GM19372 (cell line): ENCODE results near the gene KIFC1.

Source experiments
- ATAC-seq: cut with Tn5 transposase; IDR thresholded peaks from one replicate; pipeline ENCODE4 v1.9.1; 2021; ENCODE audit warnings: mild to moderate bottlenecking, low read depth, moderate library complexity; ENCODE audit not compliant: unreplicated experiment

Gene KIFC1

DNA sequence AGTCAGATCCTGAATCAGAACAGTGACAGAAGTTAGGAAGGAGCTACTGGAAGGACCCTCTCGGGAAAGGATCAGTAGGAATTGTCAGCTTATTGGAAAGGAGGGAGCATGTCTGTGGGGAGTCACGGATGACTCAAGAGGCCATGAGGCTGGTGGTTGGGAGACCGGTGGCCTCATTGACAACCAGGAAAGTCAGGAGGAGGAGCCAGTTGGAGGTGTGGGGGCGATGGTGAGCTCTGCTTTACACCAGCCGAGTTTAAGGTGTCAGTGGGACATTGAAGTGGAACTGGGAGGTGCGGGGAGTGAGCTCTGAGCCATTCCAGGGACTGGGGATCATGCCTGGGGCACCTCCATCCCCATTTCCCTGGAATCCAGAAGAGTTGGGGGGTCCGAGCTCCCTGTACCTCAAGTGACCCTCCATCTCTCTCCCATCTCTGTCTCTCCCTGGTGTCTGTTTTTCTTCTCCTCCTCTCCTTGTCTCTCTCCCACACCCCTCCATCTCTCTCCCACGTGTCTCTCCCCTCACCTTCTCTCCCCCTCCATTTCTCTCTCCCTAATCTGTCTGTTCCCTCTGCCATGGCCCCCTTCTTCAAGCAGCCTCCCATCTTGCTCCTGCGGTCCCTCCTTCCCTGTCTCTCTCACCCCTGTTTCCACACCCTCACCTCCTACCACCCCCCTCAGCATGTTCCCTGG lies 48.5 kb downstream of the KIFC1 start:
- ATAC-seq: no peak

DNA sequence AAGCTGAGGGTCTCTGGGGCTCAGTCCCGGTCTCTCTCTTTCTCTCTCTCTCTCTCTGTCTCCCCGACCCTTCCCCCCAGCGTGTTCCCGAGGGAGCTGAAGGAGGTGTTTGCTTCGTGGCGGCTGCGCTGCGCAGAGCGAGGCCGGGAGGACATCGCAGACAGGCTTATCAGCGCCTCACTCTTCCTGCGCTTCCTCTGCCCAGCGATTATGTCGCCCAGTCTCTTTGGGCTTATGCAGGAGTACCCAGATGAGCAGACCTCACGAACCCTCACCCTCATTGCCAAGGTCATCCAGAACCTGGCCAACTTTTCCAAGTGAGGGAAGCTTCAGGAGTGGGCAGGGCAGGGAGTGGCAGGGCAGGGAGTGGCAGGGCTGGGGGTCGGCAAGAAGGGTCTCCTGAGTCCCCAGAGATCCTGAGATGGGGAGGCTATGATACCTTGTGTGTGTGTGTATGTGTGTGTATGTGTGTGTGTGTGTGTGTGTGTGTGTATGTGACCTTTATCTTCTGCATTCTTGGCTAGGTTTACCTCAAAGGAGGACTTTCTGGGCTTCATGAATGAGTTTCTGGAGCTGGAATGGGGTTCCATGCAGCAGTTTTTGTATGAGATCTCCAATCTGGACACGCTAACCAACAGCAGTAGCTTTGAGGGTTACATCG lies 49.2 kb downstream of the KIFC1 start:
- ATAC-seq: no peak

- ATAC-seq: no peak
Measured at GRCh38 chr6:33441457-33441856, 49.8 kb downstream of the KIFC1 start.

- no peak for ATAC-seq
Measured at GRCh38 chr6:33442283-33442682, 50.7 kb downstream of the KIFC1 start.

DNA sequence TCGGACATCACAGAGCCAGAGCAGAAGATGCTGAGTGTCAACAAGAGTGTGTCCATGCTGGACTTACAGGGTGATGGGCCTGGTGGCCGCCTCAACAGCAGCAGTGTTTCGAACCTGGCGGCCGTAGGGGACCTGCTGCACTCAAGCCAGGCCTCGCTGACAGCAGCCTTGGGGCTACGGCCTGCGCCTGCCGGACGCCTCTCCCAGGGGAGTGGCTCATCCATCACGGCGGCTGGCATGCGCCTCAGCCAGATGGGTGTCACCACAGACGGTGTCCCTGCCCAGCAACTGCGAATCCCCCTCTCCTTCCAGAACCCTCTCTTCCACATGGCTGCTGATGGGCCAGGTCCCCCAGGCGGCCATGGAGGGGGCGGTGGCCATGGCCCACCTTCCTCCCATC lies 51.4 kb downstream of the KIFC1 start:
- ATAC-seq: no peak

- ATAC-seq: no peak
Measured at GRCh38 chr6:33443619-33444504, 52.2 kb downstream of the KIFC1 start.

- ATAC-seq: no peak
Measured at GRCh38 chr6:33445119-33445603, 53.5 kb downstream of the KIFC1 start.

DNA sequence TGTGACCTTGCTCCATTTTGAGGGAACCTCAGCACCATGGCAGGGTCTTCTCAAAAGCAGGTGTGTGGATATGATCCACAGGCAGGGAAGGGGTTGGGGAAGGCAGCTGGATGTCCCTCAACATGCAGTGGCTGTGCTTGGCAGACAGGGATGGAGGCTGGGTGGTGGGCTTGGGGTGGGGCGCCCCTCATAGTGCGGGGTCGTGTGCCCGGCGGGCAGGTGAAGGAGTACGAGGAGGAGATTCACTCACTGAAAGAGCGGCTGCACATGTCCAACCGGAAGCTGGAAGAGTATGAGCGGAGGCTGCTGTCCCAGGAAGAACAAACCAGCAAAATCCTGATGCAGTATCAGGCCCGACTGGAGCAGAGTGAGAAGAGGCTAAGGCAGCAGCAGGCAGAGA lies 54.7 kb downstream of the KIFC1 start:
- ATAC-seq: no peak

DNA sequence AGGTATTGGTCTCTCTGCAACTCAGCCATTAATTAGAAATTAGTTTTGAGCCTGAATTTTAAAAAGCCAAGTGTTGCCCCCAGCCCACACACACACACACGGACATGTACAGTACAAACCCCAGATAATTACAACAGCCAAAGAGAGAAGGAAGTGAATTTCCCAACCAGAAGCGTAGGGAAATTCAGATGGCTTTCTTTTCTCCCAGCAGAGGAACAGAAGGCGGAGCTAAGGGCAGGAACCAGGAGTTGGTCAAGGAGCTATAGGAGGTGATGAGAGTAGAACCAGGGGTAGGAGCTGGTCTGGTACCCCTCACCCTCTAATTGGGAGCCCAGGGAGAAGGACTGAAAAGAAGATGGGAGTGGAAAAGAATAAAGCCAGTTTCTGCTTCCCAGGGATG lies 58.8 kb downstream of the KIFC1 start:
- no peak for ATAC-seq

GRCh38 chr6:33451606-33452005 lies 60.0 kb downstream of the KIFC1 start:
- no peak for ATAC-seq

- ATAC-seq: no peak
Measured at GRCh38 chr6:33452496-33452895, 60.9 kb downstream of the KIFC1 start.

- ATAC-seq: no peak
Measured at GRCh38 chr6:33453393-33454008, 61.9 kb downstream of the KIFC1 start.

GRCh38 chr6:33454009-33454946 lies 62.7 kb downstream of the KIFC1 start, which contains the start of gene ZBTB9:
ZBTB9 (plus strand) TSS chr6:33454576; CDS start chr6:33455101, 525 bp downstream.
- peak; percentile 99 for ATAC-seq

DNA sequence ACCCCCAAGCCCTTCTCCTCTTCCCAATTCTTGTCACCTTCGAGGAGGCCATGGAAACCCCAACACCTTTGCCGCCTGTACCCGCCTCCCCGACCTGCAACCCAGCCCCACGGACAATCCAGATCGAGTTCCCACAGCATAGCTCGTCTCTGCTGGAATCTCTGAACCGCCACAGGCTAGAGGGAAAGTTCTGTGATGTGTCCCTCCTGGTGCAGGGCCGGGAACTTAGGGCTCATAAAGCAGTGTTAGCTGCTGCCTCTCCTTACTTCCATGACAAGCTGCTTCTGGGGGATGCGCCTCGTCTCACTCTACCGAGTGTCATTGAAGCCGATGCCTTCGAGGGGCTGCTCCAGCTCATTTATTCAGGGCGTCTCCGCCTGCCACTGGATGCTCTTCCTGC lies 63.4 kb downstream of the KIFC1 start:
- ATAC-seq: no peak

- ATAC-seq: no peak
Measured at GRCh38 chr6:33456156-33456555, 64.5 kb downstream of the KIFC1 start.

DNA sequence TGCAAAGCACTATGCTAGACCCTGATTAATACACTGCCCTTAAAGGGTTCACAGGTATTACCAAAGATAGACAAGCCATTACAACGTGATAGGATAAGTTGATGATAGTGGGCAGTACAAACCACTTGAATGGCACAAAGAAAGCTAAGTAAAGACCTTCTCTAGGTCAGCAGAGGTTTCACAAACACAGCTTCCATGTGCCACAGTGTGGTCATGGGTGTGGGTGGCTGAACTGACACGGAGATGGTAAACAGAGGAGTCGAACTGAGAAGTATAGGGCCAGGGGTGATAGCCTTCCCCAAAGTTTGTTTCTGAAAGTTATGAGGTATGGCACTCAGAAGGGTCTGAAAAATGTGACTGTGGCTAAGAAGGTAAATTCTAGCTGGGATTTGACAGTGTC lies 67.1 kb downstream of the KIFC1 start:
- no peak for ATAC-seq

DNA sequence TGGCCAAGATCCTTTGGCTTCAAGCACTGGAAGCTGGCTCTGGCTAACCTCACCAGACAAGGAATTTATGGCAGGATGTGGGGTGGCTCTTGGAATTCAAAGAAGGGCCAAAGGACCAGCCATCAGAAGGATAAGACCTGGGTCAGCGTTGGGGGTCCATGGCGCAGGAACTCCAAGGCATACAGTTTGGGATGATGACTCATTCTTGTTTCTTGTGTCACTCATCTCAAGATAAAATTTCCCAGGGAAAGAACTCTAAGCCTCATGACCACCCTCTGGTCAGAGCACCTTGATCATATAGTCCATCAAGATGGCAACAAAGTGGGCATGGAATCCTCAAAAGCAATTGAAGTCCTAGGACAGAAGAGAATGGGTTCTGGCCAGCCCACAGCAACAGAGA lies 67.6 kb downstream of the KIFC1 start:
- no peak for ATAC-seq
